Measurements from ENCODE around the gene ENOX1.

Gene ENOX1

DNA sequence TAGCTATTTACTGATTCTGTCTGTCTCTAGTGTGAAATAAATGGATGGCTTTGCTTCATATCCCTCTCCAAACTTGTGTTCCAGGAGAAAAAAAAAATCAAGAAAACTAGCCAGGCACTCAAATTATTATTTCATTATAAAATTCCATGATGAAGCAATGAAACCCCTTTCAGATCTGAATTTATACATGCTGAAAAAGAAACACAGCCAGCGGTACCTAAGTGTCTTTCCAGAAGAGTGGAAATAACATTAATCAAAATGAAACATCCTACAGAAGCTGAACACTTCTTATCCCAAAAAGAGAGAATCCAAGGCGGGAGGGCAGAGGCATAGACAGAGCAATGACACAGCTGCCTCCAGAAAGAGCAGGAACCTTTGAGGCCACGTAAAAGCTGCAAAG lies 15.9 kb downstream of the ENOX1 start:
- TF ChIP-seq, protein P1, sequence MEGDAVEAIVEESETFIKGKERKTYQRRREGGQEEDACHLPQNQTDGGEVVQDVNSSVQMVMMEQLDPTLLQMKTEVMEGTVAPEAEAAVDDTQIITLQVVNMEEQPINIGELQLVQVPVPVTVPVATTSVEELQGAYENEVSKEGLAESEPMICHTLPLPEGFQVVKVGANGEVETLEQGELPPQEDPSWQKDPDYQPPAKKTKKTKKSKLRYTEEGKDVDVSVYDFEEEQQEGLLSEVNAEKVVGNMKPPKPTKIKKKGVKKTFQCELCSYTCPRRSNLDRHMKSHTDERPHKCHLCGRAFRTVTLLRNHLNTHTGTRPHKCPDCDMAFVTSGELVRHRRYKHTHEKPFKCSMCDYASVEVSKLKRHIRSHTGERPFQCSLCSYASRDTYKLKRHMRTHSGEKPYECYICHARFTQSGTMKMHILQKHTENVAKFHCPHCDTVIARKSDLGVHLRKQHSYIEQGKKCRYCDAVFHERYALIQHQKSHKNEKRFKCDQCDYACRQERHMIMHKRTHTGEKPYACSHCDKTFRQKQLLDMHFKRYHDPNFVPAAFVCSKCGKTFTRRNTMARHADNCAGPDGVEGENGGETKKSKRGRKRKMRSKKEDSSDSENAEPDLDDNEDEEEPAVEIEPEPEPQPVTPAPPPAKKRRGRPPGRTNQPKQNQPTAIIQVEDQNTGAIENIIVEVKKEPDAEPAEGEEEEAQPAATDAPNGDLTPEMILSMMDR (IDR thresholded peaks at IDR 0.05): no peak

DNA sequence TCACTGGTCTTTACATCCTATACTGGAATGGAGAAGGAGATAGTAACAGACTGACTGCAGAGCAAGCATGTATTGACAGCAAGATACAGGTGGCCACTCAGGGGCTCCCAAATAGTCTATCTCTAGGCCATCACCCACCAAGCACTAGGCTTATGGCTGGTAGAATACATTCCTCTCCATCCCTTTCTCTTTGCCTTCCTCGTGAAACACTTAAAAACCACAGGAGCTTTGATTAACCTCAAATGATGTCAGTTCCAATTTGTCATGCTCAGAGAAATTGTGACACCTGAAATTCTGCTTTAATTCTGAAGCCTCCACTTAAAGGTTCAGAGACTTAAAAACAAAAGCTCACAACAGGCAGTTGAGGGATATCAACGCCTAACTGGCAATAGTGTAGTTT lies 17.2 kb downstream of the ENOX1 start:
- TF ChIP-seq, protein P1 (IDR thresholded peaks at IDR 0.05): no peak

DNA sequence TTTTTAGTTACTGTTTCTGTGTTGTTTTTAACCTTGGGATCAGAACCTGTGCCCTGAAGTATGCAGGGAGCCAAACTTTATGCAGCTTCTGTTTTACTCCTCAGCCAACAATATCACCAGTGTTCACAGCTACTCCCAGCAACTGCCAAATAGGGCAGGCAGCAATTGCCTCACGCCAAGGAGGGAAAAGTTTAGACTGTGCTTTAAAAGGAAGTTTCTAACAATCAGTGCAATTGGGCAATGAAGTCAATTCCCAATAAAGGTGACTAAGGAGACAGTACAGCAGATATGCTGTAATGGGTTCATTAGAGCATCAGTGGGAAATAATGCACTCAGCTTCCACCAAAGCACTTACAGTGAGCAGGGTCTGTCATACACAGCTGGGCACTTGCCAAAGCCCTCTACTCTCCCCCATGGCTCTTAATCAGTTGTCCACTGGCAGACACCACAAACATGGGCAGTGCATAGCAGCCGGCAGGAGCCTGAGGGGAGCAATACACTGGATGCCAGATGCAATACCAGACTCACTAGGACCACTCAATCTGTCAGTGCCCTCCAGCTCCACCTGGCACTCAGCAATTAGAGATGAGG lies 19.3 kb downstream of the ENOX1 start:
- TF ChIP-seq, protein P1 (IDR thresholded peaks at IDR 0.05): no peak

DNA sequence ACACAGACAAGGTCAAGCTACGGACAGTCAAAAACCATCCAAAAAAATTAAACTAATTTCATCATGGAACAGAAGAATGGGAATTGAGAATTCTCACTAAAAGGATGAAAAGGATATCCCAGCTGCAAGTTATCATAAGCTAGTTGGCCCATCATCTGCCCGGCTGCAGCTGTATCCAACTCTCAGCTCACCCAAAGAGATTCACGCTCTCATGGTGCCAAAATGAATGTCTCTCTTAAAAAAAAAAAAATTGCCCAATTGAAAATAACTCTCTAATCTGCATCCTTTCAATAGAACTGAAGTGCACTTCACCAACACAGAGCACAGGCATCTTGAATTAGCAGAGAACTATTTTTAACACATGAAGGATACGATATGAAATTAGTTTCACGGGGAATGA lies 20.0 kb downstream of the ENOX1 start:
- TF ChIP-seq, protein P1 (IDR thresholded peaks at IDR 0.05): no peak

DNA sequence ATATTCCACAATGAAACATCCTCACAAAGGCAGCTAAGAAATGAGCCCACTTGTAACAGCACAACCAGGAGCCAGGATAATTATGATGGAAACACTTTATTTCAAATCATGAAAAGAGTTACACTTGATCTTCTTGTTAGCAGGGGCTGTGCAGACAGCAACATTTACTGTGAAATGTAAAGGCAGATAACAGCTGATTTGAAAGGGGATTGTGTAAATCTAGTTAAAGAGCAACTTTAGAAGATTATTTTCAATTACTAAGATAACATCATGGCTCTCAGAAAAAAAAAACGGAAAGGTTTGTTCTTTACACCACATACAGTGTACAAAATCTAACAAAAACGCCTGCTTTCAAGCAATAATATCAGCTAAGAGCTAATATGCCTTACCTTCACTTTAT lies 22.4 kb downstream of the ENOX1 start:
- TF ChIP-seq, protein P1 (IDR thresholded peaks at IDR 0.05): no peak

DNA sequence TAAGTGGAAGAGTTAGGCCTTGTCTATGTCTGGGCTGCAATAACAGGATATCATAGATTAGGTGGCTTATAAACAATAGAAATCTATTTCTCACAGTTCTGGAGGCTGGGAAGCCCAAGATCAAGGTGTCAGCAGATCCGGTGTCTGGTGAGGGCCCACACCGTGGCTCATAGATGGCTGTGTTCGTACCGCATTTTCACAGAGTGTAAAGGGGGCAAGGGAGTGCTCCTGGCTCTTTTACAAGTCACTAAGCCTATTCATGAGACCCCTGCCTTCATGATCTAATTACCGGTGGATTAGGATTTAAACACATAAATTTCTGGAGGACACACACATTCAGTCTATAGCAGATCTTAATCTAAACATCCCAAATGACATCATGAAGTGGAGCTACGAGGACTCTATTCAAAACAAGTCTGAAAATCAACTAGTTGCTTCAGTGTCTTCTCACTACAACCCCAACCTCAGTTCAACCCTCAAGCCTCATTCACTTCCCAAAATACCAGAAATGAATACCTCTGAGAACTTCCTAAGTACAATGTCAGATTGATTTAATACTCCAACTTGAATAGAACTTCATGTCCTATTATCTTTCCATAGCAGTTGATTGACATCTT lies 23.5 kb downstream of the ENOX1 start:
- TF ChIP-seq, protein P1 (IDR thresholded peaks at IDR 0.05): no peak

DNA sequence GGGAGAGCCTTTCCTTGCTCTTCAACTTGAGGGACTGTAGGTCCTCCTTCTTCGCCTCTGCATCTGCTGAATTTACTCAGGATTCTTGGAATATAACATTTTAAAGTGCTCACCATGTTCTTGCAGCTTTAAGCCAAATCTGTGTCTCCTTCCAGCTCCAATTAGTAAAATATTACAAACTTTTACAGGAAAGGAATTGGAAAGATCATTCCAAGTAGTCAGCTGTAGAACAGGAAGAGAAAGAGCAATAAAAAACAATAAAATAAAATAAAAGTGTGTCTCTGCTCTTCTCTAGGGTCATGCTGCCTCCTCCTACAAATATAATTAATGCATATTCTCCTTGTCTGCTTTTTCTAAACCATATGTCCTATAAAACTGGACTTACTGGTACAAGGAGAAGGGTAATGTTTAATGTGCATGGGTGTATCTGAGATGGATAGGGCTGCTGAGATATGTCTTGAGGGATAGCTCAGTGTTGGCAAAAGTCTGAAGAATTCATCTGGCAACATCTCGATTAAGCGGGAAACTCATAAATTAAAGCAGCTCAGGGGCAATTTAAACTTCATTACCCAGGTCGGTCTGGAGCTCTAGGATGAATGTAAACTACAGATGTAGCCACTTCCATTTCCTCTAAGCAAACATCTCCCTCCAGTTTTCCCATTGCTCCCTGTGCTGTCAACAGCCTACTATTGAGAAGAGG lies 25.0 kb downstream of the ENOX1 start:
- TF ChIP-seq, protein P1 (IDR thresholded peaks at IDR 0.05): no peak

Data from LNCAP (cell line).